ENCODE measurements around the gene NTHL1. TPM values are rescaled to one million over a fixed set of nuclear protein-coding genes. Genes with fewer than 3 reads are reported as not detected.
"Not testable (repeated sequence)": the region's sequence is repeated elsewhere in the genome, so short reads cannot be mapped to it uniquely, and the experiment has no call there.

NTHL1 gene
- total RNA-seq, 1 experiment from 2014 or later: 39.8 TPM

DNA sequence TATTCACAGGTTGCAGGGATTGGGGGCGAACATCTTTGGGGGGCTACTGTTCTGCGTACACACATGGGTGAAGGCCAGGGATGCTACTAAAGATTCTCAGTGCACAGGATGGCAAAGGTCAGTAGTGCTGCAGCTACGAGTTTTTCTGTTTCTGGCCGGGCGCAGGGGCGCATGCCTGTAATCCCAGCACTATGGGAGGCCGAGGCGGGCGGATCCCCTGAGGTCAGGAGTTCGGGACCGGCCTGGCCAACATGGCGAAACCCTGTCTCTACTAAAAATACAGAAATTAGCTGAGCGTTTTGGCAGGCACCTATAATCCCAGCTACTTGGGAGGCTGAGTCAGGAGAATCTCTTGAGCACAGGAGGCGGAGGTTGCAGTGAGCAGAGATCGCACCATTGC, 34.1 kb downstream of the NTHL1 start:
- no TSS peak for BruUV-seq (replicated peaks)
- POLR2A ChIA-PET: no interaction called here
- Histone ChIP-seq H3K36me3 (ENCODE audit: control insufficient read depth, insufficient read depth, low read length) (no peaks in the 10 kb centered on the region; the same call in 1 of the 2 replicates), H3K9me3 (ENCODE audit: control insufficient read depth, insufficient read depth, low read depth, low read length) (no peaks in the 10 kb centered on the region), H3K27me3 (ENCODE audit: control insufficient read depth, insufficient read depth, low read length) (no peaks in the 10 kb centered on the region), H3K27ac (ENCODE audit: low read length) (no peak overlapping the region), H3K4me3 (ENCODE audit: low read depth in 2 of 2, low read length in 2 of 2) (no peak overlapping the region), H3K4me1 (ENCODE audit: control insufficient read depth, insufficient read depth, low read length) (peaks cover 7% of the 10 kb centered on the region)
- in situ Hi-C loops (cut with HindIII; ENCODE audit: low pct_unique_long_range_greater_than_20kb, low sequenced_read_pairs) (no loop called here), intact Hi-C loops (cut with micrococcal nuclease; ENCODE audit: unreplicated experiment) (no loop called here)
- no peak for TF ChIP-seq SIN3A (IDR thresholded peaks at IDR 0.05; ENCODE audit: borderline replicate concordance, insufficient read depth, low read depth, low read length)
- TF ChIP-seq CTCF (IDR thresholded peaks at IDR 0.05): no peak
- TF ChIP-seq TCF7L2 (IDR thresholded peaks at IDR 0.05; ENCODE audit: low read depth, low read length): no peak
- TF ChIP-seq REST (IDR thresholded peaks at IDR 0.05; ENCODE audit: insufficient read depth in 1 of 2, low read depth in 2 of 2, low read length in 1 of 2): no peak
- TF ChIP-seq POLR2AphosphoS5 (IDR thresholded peaks at IDR 0.05; ENCODE audit: low read depth, low read length): no peak
- ATAC-seq: no peak
- DNase-seq (ENCODE audit: low read depth, low spot score): no peak
- CTCF ChIA-PET: interaction anchor here (0.7 kb wide), 1 partner anchor 9 kb away, joined by 7 read pairs; no protein-coding TSS in a partner anchor

DNA sequence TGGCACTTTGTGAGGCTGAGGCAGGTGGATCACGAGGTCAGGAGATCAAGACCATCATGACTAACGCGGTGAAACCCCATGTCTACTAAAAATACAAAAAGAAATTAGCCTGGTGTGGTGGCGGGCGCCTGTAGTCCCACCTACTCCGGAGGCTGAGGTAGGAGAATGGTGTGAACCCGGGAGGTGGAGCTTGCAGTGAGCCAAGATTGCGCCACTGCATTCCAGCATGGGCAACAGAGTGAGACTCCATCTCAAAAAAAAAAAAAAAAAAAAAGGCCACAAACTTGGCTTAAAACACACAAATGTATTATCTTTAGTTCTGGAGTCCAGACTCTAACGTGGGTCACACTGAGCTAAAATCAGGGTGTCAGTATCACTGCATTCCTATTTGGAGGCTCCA, 35.9 kb downstream of the NTHL1 start:
- CTCF ChIA-PET: interaction anchor here (0.6 to 0.7 kb wide), 2 partner anchors 9 to 11 kb away, joined by 5 to 11 read pairs; no protein-coding TSS in a partner anchor
- H3K9me3 ChIP-seq (ENCODE audit: control insufficient read depth, insufficient read depth, low read depth, low read length); H3K4me3 ChIP-seq (ENCODE audit: low read depth in 2 of 2, low read length in 2 of 2); BruUV-seq (replicated peaks); H3K36me3 ChIP-seq (ENCODE audit: control insufficient read depth, insufficient read depth, low read length); H3K27ac ChIP-seq (ENCODE audit: low read length); in situ Hi-C loops (cut with HindIII; ENCODE audit: low pct_unique_long_range_greater_than_20kb, low sequenced_read_pairs); DNase-seq (ENCODE audit: low read depth, low spot score); ATAC-seq; H3K27me3 ChIP-seq (ENCODE audit: control insufficient read depth, insufficient read depth, low read length); intact Hi-C loops (cut with micrococcal nuclease; ENCODE audit: unreplicated experiment): not testable (repeated sequence)
- peaks cover 21% of the 10 kb centered on the region for H3K4me1 ChIP-seq (ENCODE audit: control insufficient read depth, insufficient read depth, low read length)
- POLR2A ChIA-PET: interaction anchor here (0.5 to 0.6 kb wide), 2 partner anchors 33 to 77 kb away, joined by 3 to 4 read pairs; no protein-coding TSS in a partner anchor

GRCh38 chr16:2009791-2010510, 37.7 kb downstream of the NTHL1 start, which contains the start of gene ZNF598:
Gene ZNF598 (minus strand): TSS chr16:2009821.
- Histone ChIP-seq H3K27ac (ENCODE audit: low read length) (peak within 1 kb of the TSS; percentile 100), H3K9me3 (ENCODE audit: control insufficient read depth, insufficient read depth, low read depth, low read length) (no peaks in the 10 kb centered on the region), H3K36me3 (ENCODE audit: control insufficient read depth, insufficient read depth, low read length) (no peaks in the 10 kb centered on the region; the same call in 1 of the 2 replicates), H3K4me3 (ENCODE audit: low read depth in 2 of 2, low read length in 2 of 2) (peak within 1 kb of the TSS; percentile 85 to 94), H3K4me1 (ENCODE audit: control insufficient read depth, insufficient read depth, low read length) (peaks cover 36% of the 10 kb centered on the region), H3K27me3 (ENCODE audit: control insufficient read depth, insufficient read depth, low read length) (no peaks in the 10 kb centered on the region)
- POLR2A ChIA-PET: no interaction called here
- CTCF ChIA-PET: no interaction called here
- in situ Hi-C loops (cut with HindIII; ENCODE audit: low pct_unique_long_range_greater_than_20kb, low sequenced_read_pairs) (no loop called here), intact Hi-C loops (cut with micrococcal nuclease; ENCODE audit: unreplicated experiment) (no loop called here)
- BruUV-seq (replicated peaks): TSS peak; percentile 99
- no peak for DNase-seq (ENCODE audit: low read depth, low spot score)
- peak; percentile 94 for ATAC-seq
- TF ChIP-seq TCF7L2 (IDR thresholded peaks at IDR 0.05; ENCODE audit: low read depth, low read length) (peak; percentile 37; the same call in 1 of the 2 replicates), CTCF (IDR thresholded peaks at IDR 0.05) (no peak), POLR2AphosphoS5 (IDR thresholded peaks at IDR 0.05; ENCODE audit: low read depth, low read length) (peak; percentile 93), SIN3A (IDR thresholded peaks at IDR 0.05; ENCODE audit: borderline replicate concordance, insufficient read depth, low read depth, low read length) (peak; percentile 52; the same call in 1 of the 2 replicates), REST (IDR thresholded peaks at IDR 0.05; ENCODE audit: insufficient read depth in 1 of 2, low read depth in 2 of 2, low read length in 1 of 2) (peak in 1 of 2 experiments; percentile 41; a peak in 1 of 4 replicates)
